Fibroblast of skin of left quadriceps (primary cell): ENCODE measurements around the gene PTCD2.

Experiments used
- DNase-seq, 2 experiments: peaks; one replicate each; pipeline ENCODE4 v3.0.0-alpha.2; 2013; ENCODE audit warnings: low read depth in 2 of 2

PTCD2 gene

DNA sequence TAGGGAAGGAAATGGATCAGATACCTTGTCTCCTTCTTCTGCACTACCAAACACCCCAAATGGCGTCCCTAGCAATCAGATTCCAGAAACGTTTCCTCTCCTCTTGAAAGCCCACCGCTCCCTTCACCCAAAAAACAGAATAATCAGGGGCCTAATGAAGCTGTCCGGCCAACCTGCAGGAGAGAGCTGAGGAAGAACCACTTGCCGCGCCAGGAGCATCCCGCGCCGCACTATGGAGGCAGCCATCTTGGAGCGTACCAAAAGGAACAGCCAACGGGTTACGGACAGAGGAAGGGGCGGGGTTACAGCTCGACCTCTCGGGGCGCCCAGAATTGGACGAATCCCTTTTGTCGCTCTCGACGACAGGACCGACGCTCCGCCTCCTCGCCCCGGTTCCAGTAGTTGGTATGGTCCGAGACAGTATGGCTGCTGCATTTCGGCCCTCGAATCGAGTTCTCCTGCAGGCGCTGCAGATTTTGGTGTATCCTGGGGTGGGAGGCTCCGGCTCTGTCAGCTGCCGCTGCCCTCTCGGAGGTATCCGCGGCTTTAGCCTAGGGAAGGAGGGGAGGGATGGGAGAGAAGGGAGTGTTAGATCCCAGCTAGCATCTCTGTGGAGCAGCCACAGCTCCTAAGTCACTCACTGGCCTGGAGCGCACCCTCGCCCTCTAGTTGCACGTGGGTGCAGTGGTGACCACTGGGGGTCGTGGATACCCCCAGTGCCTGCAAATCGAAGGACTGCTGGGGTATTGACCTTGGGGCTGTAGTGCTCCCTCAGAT is at the start of gene PTCD2, which contains the start of gene MRPS27:
Gene PTCD2 (plus strand): TSS at position 398 of the 777 bp plus-strand sequence. CDS start 10 bp downstream, at position 408.
Gene MRPS27 (minus strand): TSS at position 265 of the 777 bp plus-strand sequence. CDS start 19 bp downstream, at position 246.
- DNase-seq = peak; percentile 98

GRCh38 chr5:72271702-72272101 is 48.5 kb upstream of the PTCD2 start:
- DNase-seq = no peak

GRCh38 chr5:72272398-72272797 is 47.8 kb upstream of the PTCD2 start:
- DNase-seq = no peak

DNA sequence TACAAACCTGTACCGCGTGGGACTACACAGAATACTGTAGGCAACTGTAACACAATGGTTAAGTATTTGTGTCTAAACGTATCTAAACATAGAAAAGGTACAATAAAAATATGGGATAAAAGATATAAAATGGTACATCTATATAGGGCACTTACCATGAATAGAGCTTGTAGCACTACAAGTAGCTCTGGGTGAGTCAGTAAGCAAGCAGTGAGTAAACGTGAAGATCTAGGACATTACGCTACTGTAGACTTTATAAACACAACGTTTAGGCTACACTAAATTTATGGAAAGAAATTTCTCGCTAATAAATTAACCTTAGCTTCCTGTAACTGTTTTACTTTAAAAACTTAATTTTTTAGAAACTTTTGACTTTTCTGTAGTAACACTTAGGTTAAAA is 46.6 kb upstream of the PTCD2 start:
- no peak for DNase-seq

- no peak for DNase-seq
These were observed 43.9 kb upstream of the PTCD2 start for GRCh38 chr5:72276219-72276752.

GRCh38 chr5:72280581-72281069 is 39.5 kb upstream of the PTCD2 start:
- peak; percentile 39 to 46 for DNase-seq

DNA sequence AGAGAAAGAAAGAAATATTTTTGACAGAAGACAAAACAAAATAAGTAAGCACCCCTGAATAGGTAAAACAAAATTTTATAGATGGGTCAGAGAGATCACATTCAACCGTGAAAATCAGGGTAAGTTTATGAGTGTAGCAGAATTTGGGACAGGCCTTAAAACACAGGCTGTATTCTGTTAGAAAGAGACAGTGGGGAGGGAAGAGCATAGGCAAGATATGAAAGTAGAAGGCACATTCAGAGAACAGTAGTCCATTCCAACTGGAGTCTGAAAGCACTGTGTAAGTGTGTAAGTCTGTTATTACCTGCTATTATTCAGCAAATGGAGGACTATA is 38.8 kb upstream of the PTCD2 start:
- DNase-seq = no peak

- DNase-seq = peak; percentile 91 to 92
These were observed 38.2 kb upstream of the PTCD2 start for GRCh38 chr5:72281764-72282499.

GRCh38 chr5:72282878-72283277 is 37.3 kb upstream of the PTCD2 start:
- peak in 1 of 2 experiments; percentile 23 for DNase-seq

DNA sequence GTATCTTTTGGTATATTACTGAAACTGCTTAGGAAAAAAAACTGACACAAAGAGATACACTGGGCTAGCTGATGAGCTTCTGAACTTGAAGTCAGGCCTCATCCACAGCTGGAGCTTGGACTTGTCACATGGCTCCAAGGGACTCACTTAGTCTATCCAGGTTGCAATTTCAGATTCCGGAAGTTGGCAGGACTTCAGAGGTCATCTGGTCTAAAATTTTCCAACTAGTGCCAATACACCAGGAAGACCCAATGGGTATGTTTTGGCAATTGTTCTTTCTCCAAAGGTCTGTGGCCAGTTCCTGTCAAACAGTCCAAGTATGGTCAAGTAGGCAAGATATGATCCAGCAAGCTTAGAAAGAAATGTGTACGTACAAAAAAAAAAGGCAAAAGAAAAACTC is 36.8 kb upstream of the PTCD2 start:
- no peak for DNase-seq

DNA sequence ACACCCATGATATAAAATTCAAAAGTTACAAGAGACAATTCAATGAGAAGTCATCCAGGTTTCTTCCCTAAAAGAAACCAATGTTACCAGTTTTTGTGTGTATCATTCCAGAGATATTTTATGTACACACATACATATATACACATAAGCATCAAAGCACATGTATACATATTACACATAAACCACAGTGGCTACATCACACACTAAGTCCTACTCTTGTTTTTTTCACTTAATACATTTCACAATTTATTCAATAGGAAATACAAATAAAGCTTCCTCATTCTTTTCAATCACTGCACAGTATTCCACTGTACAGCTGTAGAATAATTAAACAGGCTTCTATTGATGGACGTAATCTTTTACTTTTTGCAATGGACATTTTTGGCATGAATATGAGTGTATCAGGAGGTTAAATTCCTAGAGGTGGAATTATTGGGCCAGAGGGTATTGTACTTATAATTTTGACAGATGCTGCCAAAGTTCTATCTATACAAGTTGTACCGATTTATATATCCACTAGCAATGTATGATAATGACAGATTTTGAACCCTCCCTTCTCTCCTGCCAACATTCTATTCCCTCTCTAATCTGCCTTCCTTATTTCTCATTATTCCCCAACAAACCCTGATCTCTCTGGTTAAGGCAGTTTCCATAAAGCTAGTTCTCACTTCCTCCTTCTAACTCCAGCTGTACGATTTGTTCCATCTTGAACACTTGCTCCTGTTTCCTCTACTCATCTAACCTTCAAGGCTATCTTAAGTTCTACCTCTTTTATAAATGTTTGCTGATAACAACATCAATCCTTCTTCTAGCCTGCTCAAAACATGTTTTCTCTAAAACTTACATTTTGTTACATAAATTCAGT is 35.4 kb upstream of the PTCD2 start:
- DNase-seq = no peak

GRCh38 chr5:72285424-72285821 is 34.8 kb upstream of the PTCD2 start:
- no peak for DNase-seq

- no peak for DNase-seq
These were observed 33.4 kb upstream of the PTCD2 start for GRCh38 chr5:72286798-72287197.

- DNase-seq = no peak
These were observed 31.2 kb upstream of the PTCD2 start for GRCh38 chr5:72288924-72289323.

DNA sequence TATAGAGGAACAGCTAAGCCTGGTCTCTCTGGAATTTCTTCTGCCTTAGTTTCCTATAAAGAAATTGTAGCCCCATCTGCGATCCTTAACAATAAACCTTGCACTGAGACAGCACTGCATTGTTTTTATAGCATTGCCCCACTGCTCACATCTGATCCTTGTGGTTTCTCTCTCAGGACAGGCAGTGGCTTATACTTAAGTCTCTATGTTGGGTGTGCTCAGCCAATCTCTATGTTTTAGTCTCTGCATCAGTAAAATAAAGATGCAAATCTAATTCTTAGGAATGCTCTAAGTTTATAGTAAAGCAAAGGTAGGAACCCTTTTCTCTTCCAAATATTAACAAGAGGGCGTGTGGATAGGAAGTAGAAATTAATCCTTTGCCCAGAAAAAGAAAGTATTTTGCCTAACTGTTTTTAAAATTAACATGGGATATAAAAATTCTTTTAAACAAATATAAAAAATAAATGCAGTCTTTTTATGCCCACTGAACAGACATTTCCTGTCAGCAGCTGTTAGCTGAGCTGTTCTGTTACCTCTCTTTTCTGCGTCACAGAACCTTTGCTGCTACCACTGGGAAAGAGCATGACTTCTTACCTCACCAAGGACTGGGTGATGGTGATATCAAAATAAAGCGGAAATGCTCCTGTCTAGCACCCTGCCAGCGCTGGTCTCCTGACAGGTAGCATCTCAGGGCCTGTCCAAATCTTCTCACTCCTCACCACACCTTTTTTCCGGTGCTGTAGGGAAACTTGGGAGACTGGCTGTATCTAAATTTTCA is 29.6 kb upstream of the PTCD2 start:
- no peak for DNase-seq

- DNase-seq = no peak
These were observed 28.6 kb upstream of the PTCD2 start for GRCh38 chr5:72291601-72292000.

DNA sequence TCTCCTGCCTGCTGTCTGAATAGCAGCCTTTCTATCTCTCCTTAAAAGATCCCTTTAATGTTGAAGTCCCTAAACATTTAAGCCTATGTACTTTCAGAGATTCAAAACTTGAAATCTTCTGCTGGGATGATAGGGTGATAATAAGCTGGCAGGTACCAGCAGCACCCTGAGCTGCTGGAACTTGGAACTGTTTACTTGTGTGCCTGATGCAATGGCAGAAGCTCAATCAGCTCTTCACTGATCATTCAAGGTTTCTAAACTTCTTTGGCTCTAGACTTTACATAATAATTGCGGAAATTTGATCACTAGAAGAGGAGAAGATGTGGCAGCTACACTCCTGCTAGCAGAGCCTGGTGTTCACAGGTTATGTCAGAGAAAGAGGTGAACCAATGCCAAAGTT is 27.8 kb upstream of the PTCD2 start:
- DNase-seq = no peak

DNA sequence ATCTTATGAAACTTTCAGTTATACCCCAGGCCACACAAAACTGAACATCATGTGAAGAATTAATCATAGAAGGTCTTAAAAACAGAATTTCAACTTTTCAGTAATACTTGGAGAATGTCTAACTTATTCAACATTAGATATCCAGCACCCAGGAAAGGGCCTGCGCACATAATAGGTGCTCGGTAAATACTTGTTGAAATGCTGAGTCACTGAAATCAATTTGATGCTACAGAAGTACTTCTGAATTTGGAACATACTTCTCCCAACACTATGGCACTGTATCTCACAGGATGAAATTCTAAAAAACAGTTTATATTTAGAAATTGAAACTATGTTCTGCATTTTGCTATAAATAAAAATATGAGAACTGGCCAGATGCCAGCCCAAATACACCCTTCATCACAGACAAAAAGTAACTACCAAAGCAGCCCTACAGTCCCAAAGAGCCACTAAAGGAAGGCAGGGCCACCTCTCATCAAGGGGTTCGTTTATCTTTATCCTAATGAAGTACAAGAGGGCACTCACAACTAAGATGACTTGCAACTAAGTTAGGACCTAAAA is 26.6 kb upstream of the PTCD2 start:
- DNase-seq = no peak

DNA sequence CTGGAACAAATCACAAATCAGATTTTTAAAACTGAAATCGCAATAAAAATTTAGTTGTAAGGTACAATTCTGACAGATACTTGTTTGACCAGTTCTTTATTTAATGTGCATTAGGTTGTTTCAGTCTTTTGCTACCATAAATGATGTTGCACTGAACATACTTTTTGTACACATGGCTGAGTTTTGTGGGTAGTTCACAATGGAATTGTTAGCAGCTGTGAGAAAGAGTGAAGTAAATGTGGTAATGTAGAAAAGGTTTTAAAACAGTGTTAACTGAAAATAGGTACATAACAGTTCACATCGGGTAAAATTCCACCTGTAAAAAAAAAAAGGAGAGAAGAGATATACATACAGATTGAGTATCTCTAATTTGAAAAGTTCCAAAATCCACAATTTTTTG is 25.7 kb upstream of the PTCD2 start:
- no peak for DNase-seq

GRCh38 chr5:72295539-72295938 is 24.6 kb upstream of the PTCD2 start:
- no peak for DNase-seq

GRCh38 chr5:72296256-72296655 is 23.9 kb upstream of the PTCD2 start:
- DNase-seq = no peak
